ENCODE data around the gene TRABD2A.
"Not testable (repeated sequence)": the region's sequence is repeated elsewhere in the genome, so short reads cannot be mapped to it uniquely, and the experiment has no call there.

The TRABD2A gene

DNA sequence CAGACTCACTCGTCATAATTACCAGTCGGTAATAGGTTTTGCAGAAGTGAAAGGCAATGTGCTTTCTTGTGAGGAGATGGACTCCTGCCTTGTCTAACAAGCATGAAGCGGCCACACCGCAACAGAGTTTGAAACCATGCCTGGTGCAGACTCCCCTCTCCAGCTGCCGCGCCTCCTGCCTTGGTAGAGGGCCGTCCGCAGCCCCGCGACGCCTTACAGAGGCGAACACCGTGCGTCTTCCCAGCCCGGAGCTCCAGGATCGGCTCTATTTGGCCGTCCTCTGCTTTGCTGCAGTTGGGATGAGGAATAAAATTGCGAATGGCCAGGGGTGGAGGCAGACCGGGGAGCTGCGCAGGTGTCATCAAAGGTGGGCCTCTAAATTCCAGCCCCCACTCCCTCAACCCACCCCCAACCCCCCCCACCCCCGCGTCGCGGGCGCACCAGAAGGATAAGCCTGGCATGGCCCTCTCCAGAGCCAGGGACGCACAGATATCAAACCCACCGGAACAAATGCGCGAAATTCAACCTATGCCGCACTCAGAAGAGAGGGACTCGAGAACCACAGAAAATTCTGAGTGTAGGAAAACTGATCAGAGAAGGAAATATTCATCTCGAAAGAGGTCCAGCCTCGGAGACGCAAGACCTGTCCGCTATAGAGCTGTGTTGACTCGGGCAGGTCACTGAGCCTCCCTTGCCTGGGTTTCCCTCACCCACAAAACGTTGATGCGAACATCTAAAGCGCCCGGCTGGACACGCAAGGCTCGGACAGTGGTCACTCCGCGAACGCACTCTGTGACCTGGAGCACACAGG is 1.1 kb downstream of the TRABD2A start:
- no peak for DNase-seq

DNA sequence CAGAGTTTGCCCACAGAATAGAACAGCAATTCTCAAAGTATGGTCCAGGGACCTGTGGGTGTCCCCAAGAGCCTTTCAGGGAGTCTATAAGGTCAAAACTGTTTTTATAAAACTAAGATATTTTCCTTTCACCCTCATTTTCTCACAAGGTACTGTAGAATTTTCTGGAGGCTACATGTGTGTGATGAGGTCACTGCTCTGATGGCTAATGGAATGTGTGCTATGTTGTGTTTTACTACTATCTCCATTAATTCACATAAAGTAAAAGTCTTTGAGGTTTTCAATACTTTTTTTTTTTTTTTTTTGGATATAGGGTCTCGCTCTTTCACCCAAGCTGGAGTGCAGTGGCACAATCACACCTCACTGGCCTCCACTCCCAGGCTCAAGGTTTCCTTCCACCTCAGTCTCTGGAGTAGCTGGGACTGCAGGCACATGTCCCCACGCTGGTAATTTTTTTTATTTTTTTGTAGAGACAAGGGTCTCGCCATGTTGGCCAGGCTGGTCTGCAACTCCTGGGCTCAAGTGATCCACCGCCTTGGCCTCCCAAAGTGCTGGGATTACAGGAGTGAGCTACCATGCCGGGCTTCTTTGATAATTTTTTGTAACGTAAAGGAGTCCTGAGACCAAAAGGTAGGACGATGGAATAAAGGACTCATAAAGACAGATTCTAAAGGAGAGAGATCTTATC is 1.8 kb downstream of the TRABD2A start:
- no peak for DNase-seq

DNA sequence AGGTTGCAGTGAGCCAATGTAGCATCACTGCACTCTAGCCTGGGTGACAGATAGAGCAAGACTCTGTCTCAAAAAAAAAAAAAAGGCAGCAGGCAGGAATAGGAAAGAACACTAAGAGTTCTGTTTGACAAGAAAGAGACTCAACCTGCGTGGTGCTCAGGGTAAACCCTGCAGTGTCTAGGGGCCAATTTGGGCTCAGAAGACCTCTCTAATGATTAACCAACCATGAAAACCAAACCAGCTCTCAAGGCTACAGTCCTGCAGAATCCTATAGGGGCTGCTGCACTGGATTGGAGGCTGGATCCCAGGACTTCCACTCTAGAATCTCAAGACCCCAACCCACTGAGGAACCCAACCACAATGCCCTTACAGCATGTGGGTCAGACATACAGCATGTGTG is 2.4 kb downstream of the TRABD2A start:
- no peak for DNase-seq

DNA sequence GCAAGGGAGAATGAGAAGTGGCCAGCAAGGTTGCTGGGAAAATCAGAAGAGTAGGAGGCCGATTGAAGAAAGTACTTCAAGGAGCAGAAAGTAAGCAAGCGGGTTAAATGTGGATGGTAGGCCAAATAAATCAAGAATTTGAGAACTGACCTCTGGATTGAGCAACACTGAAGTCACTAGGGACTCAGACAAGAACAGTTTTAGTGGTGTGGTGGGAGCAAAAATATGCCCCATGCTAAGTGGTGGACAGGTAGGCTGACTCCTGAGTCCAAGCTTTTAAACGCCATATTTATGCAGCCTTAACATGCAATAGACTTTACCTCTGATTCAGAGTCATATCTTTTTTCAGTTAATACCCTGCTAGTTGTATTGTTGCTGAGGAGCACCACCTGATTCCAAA is 4.5 kb downstream of the TRABD2A start:
- no peak for DNase-seq

DNA sequence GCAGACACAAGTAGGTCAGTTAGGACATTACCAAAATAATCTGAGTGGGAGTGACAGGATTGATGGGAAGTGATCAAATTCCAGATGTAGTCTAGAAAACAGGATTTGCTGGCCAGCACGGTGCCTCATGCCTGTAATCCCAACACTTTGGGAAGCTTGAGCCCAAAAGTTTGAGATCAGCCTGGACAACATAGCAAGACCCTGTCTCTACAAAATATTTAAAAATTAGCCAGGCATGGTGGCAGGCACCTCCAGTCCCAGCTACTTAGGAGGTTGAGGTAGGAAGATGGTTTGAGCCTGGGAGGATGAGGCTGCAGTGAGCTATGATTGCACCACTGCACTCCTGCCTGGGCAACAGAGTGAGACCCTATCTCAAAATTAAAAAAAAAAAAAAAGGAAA is 5.3 kb downstream of the TRABD2A start:
- DNase-seq = not testable (repeated sequence)

DNA sequence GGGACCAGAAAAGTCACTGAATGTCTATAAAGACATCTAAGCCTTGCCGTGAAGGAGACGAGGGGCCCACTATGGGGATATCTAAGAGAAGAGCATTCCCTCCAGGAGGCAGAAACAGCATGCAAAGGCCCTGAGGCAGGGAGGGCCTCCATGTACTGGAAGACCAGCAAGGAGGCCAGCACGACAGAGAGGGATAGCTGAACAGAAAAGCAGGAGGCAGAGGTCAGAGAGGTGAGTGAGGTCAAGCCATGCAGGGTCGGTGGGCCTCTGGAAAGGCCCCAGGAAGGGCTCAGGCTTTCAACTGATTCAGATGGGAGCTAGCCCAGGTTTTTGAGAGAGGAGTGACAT is 5.7 kb downstream of the TRABD2A start:
- no peak for DNase-seq

DNA sequence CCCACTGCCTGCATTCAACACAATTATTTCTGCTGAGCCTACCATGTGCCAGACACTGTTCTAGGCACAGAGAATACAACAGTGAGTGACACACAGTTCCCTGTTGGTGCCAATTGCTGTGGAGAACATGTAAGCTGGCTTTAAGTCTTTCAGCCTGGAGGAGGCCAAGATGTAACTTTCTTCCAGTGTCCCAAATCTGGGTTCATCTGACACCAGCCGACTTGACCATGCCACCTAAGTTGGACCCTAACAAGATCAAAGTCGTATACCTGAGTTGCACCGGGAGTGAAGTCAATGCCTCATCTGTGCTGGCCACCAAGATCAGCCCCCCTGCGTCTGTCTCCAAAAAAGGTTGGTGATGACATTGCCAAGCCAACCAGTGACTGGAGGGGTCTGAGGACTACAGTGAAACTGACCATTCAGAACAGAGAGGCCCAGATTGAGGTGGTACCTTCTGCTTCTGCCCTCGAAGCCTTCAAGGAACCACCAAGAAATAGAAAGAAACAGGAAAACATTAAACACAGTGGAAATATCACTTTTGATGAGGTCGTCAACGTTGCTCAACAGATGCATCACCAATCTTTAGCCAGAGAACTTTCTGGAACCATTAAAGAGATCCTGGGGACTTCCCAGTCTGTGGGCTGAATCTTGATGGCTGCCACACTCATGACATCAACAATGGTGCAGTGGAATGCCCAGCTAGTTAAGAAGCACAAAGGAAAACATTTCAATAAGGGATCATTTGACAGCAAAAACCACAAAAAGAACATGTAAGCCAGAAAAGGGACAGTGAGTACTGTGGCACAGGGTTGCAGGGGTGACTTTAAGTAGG is 6.3 kb downstream of the TRABD2A start:
- DNase-seq = no peak

DNA sequence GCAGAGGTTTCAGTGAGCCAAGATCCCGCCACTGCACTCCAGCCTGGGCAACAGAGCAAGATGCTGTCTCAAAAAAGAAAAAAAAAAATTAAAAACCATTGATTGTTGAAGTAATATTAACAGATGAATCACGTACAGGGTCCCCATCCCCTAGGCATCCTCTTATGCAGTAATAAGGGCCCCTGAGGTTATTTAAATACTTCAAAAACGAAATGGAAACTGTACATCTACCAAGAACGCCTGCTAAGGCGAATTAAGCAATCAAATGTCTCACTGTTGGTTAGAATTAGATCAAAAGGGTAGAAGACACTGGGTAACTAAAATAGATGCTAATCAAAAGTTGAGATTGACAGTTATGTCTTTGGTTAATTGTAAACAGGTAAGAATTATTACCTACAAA is 7.5 kb downstream of the TRABD2A start:
- no peak for DNase-seq

DNA sequence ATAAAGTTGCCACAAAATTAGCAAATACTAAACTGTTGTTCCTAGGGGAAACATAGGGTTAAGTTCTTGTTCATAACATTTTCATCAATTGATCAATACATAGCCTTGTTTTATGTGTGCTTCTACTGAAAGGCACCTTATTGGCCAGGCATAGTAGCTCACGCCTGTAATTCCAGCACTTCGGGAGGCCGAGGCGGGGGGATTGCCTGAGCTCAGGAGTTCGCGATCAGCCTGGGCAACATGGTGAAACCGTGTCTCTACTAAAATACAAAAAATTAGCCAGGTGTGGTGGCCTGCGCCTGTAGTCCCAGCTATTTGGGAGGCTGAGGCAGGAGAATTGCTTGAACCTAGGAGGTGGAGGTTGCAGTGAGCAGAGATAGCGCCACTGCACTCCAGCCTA is 8.2 kb downstream of the TRABD2A start:
- DNase-seq = not testable (repeated sequence)

DNA sequence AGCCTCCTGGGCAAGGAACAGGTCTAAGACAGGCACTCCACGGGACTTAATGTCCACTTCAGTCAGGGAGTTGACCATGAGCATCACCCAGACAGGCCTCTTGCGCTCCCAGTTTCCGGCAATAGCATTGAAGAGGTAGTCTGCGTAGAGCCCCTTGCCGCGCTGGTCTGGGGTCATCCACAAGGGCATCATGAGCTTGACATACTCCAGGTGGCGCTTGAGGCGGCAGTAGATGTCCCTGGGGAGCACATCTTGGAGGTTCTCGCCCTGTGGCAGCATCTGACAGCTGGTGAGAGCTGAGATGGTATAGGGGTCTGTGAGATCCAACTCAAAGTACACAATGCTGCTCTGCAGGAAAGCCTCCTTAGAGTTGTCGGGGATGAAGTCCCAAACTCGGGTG is 10.6 kb downstream of the TRABD2A start:
- no peak for DNase-seq

DNA sequence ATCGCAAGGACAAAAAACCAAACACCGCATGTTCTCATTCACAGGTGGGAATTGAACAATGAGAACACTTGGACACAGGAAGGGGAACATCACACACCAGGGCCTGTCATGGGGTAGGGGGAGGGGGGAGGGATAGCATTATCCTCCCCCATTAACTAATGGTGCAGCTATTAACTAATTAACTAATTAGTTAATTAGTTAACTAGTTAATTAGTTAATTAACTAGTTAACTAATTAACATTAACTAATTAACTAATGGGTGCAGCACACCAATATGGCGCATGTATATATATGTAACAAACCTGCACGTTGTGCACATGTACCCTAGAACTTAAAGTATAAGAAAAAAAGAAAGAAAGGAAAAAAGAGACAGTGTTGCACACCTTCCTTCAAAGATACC is 12.6 kb downstream of the TRABD2A start:
- not testable (repeated sequence) for DNase-seq

DNA sequence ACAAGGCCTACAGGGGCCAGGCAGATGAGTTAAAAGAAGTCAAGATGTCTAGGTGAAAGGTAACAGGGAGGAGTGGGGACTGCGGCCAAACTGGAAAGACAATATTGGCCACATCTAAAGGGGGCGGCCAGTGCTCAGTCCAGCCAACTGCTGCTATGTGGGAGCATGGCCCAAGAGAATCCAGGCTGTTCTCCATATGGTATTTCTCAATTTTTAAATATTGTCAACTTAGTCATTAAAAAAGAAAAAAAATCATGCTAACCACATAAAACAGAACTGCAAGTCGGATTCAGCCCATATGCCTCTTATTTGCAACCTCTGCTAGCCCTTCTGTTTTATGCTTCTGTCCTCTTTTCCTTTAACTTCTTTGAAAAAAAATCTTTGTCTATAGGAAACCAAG is 14.8 kb downstream of the TRABD2A start:
- no peak for DNase-seq

DNA sequence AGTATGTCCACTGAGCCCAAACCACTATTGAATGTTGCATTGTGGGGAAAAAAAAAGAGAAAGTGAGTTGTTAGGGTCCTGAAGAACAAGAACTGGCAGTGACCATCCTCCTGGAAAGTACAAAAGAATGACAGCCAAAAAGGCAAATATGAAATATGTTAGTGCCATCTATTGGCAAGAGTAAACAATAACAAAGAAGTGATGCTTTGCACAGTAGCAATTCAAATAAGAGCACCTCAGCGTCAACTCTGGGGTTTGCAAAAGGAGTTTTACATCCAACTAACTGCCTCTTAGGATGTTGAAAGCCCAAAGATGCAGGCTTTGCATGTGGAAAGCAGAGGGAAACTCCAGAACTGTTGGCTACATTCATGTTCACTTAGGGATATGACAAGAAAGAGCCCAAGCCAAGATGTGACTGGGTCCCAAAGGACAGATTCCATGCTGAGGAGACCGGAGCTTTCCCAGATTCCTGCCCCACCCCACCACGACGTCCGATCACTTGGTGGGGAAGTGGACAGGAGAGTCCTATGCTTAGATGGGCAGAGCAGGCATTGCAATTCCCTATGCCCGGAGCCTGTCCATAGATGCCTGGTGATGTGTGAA is 15.6 kb downstream of the TRABD2A start:
- DNase-seq = peak; percentile 81

DNA sequence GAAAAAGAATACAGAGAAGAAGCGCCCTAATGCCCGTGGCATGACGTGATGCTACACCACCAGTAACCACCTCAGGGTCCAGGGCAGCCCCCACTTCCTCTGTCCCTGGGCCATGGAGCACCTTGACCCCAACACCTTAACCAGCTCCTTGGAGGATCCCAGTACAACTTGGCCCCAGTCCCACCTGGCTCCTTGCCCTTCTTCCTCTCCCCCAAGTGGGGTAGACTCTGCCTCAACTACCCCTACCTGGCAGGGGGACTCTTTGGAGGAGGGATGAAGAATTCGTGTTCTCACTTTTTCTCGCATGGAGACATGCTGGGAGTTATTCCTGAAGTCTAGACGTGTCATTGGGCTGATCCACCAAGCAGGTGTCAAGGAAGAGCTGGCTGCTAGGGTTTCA is 18.9 kb downstream of the TRABD2A start:
- no peak for DNase-seq

DNA sequence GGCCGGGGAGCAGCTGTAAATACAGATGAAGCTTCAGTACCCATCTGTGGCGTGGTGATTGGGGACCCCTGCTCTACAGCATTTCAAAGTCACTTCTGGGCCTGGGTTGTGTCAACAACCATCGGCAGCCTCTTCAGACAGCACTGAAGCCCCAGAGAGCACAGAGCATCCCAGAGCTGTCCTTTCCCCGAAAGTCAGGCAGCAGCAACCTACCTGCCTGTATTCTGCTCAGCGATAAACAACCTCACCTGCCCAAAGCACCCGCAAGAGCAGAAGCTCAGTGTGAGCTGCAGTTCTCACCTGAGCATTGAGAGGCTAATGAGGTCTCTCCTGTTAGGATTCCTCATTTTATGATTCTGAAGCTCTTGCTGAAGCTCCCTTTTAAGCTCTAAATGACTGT is 19.3 kb downstream of the TRABD2A start:
- no peak for DNase-seq

DNA sequence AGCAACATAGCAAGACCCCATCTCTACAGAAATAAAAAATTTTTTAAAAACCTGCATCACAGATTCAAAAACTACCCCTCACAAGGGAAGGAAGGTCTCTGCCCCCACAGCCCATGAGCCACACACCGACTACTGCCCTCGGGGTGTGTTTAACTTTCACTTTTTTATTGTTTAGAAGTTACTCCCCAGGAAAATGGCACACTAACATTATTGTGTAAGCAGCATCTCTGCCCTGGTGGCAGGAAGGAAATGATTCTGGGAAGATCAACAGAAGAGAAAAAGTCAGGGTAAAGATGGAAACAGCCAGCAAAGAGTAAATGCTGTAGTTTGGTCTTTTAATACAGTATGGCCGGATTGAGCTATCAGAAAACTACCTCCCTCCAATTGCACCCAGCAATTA is 21.9 kb downstream of the TRABD2A start:
- no peak for DNase-seq

DNA sequence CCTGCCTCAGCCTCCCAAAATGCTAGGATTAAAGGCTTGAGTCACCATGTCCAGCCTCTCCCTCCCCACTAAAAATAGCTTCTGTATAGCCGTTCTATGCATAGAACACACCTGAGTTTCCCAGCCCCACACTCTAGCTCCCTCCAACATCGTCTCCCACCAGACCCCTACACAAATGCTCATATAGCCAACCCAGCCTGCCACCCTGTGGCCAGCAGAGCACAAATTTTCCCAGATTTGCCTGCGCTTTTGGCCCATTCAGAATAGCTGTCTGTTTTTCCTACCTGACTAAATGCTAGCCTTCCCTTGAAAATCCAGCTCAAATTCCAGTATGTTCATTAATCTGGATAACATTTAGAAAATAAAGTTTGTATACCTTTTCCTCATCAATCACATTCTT is 22.8 kb downstream of the TRABD2A start:
- no peak for DNase-seq

DNA sequence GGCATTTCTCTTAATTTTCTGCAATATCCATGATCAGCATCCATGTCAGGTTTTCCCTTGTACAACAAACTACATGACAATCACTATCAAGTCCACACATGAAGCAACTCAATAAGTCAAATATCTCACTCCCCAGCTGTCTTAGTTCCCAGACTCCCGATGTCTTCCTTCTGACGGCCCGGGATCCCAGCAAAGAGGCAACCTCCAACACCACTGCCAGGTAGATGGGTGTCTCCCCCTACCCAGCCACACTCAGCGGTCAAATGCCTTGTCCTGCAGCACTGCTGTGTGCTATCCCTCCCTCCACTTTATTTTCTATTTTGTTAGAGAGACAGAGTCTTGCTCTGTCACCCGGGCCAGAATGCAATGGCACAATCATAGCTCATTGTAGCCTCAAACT is 23.3 kb downstream of the TRABD2A start:
- no peak for DNase-seq

DNA sequence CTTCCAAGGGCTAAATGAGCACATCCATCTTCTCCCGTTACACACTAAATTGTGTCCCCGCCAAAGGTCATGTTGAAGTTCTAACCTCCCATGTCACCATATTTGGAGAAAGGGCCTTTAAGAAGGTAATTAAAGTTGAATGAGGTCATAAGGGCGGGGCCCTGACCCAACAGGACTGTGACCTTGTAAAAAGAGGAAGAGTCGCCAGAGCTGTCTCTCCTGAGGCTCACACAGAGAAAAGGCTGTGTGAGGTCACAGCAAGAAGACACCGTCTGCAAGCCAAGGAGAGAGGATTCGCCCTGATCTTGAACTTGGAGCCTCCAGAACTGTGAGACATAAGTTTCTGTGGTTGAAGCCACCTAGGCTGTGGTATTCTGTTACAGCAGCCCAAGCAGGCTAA is 24.1 kb downstream of the TRABD2A start:
- DNase-seq = no peak

DNA sequence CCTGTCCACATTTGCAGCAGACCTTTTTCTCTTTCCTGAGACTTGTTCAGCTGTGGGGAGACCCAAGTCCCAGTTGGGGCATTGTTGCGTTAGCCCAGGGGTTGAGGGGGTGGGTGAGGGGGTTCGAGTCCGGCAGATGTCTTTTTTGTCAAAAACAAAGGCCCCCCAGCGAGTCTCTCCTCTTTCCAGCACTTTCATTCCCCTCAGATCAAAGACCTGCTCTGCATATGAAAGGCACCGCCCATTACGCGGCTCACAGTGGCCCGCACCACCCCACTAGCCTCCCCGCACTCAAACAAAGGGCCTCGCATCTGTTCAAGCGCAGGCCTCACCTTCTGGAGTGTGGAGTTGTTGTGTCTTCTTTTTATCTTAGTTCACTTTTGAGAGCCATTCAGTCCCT is 25.2 kb downstream of the TRABD2A start:
- DNase-seq = no peak

DNA sequence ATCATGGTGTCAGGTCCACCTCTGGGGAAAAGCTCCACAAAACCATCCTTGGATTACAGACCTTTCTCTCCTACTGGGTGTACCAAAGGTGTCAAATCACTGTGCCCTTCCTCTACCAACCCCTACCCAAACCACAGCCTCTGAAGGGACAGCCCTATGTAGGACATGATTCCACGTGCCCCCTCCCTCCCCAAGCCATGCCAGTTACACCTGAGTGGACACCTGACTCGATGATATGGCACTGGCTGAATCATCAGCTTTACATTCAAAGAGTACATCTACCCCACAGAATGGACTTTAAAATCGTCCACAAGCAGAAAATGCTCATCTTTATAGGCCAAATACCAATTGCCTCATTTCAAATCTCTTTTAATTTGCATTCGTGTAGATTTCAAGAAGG is 26.0 kb downstream of the TRABD2A start:
- DNase-seq = no peak

DNA sequence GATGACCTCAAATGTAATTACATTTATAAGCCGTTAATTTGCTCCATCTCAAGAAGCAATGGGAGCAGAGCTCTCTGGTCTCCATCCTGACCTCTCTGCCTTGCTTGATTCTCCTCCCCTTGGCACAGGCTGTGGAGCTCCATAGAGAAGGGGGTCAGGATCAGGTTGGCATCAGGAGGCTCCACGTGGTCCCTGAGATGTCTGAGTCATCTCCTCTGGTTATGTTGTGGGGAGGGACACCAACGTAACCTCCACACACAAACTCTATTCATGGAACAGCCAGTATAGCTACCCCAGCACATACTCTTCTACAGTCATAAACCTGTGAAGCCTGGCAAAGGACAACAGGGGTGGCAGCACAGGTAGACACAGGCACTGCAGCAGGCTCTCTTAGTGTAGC is 29.0 kb downstream of the TRABD2A start:
- DNase-seq = no peak

DNA sequence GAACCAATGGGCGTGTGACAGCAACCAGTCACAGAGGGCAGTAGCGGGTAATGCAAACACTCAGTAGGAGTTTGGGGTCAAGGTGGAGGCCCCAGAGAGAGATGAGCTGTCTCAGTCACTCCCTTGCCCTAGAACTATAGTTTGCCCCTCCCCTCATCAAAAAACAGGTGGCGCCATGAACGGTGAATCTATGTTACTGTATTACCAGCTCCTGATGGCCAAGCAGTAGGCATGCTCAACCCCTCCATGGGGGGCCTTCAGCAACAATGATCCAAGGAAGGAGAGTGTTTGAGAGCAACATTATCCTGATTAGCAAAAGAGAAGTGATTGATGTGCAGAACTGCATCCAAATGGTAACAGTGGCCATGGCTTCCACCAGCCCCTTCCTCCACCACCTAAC is 30.4 kb downstream of the TRABD2A start:
- no peak for DNase-seq

Measured in NCI-H1694 treated with DMSO at 0.1 percent for 48 hours (cell line).